ENCODE data around the gene ALG9. TPM values are rescaled to one million over a fixed set of nuclear protein-coding genes. Genes with fewer than 3 reads are reported as not detected.

ALG9 gene
- total RNA-seq, 1 donor from 2014 or later = 19.2 TPM

DNA sequence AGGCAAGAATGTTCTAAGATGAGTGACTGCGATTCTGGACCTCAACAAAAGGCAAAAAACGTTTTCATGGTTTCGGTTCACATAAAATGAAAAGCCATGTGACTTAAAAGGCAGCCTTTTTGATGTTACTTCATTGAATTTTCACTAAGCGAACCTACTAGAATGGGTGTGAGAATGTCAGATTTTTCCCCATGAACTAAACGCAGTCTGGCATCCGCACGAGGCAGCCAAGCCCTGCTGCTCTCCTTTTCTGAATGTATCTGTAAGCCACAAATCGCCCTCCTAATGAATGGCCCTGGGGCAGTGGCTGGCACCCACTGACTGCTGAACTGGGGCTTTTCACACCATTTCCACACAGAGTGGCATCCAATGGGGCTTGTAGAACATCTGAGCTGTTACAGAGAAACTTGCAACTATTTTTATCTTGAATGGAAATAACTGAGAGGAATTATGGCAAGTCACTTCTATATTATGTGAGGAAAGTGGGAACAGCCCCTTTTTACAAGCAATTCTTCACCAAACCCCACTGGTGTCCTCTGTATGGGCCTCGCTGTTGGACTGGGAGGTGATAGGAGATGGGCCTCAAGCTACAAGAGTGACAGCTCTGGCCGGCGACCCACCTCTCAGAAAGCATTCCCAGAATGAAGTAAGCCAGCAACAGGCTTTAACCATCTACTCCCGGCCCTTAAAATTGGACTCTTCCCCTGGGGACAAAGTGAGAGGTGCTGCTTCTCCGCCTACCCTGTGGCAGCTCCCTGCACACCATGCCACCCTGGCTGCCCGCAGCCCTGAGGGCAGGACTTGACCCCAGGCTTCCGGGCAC, 134.5 kb downstream of the ALG9 start:
- DNase-seq (ENCODE audit: low read depth) = no peak
- H3K4me3 ChIP-seq (ENCODE audit: low read depth, low read length) = no peak overlapping the region
- TF ChIP-seq, protein P1, sequence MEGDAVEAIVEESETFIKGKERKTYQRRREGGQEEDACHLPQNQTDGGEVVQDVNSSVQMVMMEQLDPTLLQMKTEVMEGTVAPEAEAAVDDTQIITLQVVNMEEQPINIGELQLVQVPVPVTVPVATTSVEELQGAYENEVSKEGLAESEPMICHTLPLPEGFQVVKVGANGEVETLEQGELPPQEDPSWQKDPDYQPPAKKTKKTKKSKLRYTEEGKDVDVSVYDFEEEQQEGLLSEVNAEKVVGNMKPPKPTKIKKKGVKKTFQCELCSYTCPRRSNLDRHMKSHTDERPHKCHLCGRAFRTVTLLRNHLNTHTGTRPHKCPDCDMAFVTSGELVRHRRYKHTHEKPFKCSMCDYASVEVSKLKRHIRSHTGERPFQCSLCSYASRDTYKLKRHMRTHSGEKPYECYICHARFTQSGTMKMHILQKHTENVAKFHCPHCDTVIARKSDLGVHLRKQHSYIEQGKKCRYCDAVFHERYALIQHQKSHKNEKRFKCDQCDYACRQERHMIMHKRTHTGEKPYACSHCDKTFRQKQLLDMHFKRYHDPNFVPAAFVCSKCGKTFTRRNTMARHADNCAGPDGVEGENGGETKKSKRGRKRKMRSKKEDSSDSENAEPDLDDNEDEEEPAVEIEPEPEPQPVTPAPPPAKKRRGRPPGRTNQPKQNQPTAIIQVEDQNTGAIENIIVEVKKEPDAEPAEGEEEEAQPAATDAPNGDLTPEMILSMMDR (conservative IDR thresholded peaks at IDR 0.05; ENCODE audit: low read depth, low read length) = no peak

Other genes starting within 250 kb of the ALG9 start
- 41.1 and 46.1 TPM in 2 replicates for gene PPP2R1B, start 105.2 kb downstream of the ALG9 start, total RNA-seq
- 1.1 and 3.8 TPM in 2 replicates for gene FDXACB1, start 7.6 kb upstream of the ALG9 start, total RNA-seq
- 20.0 and 29.5 TPM in 2 replicates for gene CFAP68, start 8.0 kb upstream of the ALG9 start, total RNA-seq
- gene CRYAB, start 40.2 kb upstream of the ALG9 start, total RNA-seq = 5.9 and 25.8 TPM in 2 replicates
- gene HSPB2, start 41.2 kb upstream of the ALG9 start, total RNA-seq = 0.29 TPM in 1 of 2 replicates, not detected in the other
- gene C11orf52, start 47.3 kb upstream of the ALG9 start, total RNA-seq = 4.0 and 5.0 TPM in 2 replicates
- gene DIXDC1, start 65.8 kb upstream of the ALG9 start, total RNA-seq = 6.8 and 7.7 TPM in 2 replicates
- gene DLAT, start 153.8 kb upstream of the ALG9 start, total RNA-seq = 41.0 and 64.7 TPM in 2 replicates
- gene PIH1D2, start 202.4 kb upstream of the ALG9 start, total RNA-seq = 0.12 and 0.36 TPM in 2 replicates
- gene NKAPD1, start 202.7 kb upstream of the ALG9 start, total RNA-seq = 11.9 and 20.3 TPM in 2 replicates
- gene TIMM8B, start 215.2 kb upstream of the ALG9 start, total RNA-seq = 38.1 and 70.8 TPM in 2 replicates
- 48.5 and 96.7 TPM in 2 replicates for gene SDHD, start 215.3 kb upstream of the ALG9 start, total RNA-seq